Dermis blood vessel endothelial cell (primary cell): ENCODE data around the gene COL24A1. TPM values are rescaled to one million over a fixed set of nuclear protein-coding genes. Genes with fewer than 3 reads are reported as not detected.
"Not testable (repeated sequence)": the region's sequence is repeated elsewhere in the genome, so short reads cannot be mapped to it uniquely, and the experiment has no call there.

Source experiments
- DNase-seq: peaks from one replicate; pipeline ENCODE4 v3.0.0; 2010
- total RNA-seq: library from RNA; depleted of rRNA; stranded (reverse); fragments of >200 nt; gene quantifications from 2 replicates; pipeline ENCODE4 v1.2.3, GENCODE V29; 2014

The COL24A1 gene
- total RNA-seq, 1 donor from 2014 or later, result not detected

- no peak for DNase-seq
Measured at GRCh38 chr1:85798419-85798818, 358.2 kb downstream of the COL24A1 start.

- not testable (repeated sequence) for DNase-seq
Measured at GRCh38 chr1:85777021-85777420, 379.6 kb downstream of the COL24A1 start.

DNA sequence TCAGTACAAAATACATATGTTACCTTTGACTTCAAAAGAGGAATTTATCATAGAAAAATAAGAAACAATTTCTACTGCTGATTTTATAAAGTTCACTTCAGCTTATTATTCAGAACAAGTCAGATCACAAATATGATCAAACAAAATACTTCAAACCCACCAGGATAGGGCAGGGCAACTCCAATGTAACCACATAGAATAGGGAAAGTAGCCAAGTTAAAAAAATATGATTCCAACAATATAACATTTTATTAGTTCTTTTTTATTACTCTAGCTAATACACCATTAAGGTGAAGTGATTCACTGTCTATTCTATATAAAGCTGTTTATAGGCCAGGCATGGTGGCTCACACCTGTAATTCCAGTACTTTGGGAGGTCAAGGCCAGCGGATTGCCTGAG is 393.8 kb downstream of the COL24A1 start:
- DNase-seq, result no peak

DNA sequence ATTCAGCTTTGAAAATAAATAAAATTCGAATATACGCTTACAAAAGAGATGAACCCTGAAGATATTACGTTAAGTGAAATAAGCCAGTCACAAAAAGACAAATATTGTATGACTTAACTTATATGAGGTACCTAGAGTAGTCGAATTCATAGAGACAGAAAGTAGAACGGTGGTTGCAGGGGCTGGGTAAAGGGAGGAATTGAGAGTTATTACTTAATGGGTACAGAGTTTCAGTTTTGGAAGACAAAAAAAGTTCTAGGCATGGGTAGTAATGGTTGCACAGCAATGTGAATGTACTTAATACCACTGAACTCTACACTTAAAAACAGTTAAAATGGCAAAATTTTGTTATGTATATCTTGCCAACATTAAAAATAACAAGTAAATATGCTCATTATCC is 399.7 kb downstream of the COL24A1 start:
- DNase-seq, result no peak

- no peak for DNase-seq
Measured at GRCh38 chr1:85748120-85748519, 408.5 kb downstream of the COL24A1 start.

DNA sequence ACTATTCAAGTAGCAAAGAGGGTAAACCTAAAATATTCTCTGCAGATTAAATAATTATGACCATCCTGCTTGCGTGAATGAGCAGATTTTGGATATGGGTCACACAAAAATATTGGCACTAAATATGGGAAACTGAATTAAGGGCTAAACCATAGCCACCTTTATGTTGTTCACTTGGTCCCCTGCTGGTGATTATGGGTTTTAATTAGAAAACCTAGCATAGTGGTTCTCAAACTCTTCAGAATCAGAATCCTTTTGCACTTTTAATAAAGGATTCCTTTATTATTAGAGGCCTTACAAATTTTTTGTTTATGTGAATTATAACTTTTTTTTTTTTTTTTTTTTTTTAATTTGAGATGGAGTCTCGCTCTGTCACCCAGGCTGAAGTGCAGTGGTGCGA is 409.8 kb downstream of the COL24A1 start:
- no peak for DNase-seq

- DNase-seq, result no peak
Measured at GRCh38 chr1:85743814-85744213, 412.8 kb downstream of the COL24A1 start.

GRCh38 chr1:85734931-85735330 is 421.6 kb downstream of the COL24A1 start:
- no peak for DNase-seq

DNA sequence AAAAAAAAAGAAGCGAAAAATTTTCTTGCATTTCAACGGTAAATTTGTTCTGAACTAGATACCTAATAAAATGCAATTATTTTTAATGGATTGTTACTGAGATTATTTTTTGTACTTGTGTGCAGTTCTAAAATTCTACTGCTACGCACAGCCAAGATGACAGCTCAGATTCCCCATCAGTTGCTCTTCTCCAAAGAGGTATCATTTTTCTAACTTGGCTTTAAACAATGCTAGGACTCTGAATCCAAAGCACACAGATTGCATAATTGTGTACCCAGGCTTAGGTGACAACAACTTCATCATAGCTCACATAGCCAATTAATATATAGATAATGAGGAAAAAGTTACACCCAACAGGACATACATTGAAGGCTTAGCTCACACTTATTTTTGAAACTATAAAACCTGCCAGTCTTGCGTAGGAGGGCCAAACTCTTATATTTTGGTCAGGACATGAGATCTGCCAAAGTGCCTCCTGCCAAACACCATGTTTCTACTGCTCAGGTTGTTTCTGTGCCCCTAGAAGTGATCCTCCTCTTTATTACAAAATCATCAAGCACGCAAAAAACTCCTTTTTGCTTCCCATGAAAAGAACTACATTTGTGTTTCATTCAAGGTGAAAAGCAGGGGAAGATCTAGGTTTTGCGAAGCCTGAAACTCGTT is 437.8 kb downstream of the COL24A1 start:
- DNase-seq, result no peak

DNA sequence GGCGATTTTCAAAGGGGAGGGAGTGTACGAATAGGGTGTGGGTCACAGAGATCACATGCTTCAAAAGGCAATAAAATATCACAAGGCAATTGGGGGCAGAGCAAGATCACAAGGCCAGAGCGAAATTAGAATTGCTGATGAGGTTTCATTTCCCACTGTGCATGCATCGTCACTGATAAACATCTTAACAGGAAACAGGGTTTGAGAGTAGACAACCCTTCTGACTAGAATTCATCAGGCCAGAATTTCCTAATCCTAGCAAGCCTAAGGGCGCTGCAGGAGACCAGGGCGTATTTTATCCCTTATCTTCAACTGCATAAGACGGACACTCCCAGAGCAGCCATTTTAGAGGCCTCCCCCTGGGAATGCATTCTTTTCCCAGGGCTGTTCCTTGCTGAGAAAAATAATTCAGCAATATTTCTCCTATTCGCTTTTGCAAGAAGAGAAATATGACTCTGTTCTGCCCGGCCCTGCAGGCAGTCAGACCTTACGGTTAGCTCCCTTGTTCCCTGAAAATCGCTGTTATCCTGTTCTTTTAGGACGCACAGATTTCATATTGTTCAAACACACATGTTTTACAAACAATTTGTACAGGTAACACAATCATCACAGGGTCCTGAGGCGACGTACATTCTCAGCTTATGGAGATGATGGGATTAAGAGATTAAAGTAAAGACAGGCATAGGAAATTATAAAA is 442.0 kb downstream of the COL24A1 start:
- DNase-seq, result not testable (repeated sequence)

DNA sequence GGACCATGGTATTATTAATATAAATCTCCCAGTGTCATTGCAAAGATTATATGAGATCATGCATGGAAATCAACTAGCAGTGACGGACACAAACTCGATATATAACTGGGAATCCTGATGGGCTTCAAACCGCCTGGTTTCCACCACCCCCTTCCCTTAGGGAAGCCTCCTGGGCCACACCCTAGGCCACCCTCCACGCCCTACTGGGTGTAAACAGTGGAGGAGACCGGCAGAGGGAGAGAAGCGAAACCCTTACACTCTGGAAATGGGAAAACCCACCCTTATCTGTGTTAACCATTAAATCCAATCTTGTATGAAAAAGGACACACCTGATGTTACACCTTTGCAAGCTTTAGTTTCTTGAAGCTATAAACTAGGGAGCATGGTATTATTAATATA is 447.7 kb downstream of the COL24A1 start:
- DNase-seq, result no peak

DNA sequence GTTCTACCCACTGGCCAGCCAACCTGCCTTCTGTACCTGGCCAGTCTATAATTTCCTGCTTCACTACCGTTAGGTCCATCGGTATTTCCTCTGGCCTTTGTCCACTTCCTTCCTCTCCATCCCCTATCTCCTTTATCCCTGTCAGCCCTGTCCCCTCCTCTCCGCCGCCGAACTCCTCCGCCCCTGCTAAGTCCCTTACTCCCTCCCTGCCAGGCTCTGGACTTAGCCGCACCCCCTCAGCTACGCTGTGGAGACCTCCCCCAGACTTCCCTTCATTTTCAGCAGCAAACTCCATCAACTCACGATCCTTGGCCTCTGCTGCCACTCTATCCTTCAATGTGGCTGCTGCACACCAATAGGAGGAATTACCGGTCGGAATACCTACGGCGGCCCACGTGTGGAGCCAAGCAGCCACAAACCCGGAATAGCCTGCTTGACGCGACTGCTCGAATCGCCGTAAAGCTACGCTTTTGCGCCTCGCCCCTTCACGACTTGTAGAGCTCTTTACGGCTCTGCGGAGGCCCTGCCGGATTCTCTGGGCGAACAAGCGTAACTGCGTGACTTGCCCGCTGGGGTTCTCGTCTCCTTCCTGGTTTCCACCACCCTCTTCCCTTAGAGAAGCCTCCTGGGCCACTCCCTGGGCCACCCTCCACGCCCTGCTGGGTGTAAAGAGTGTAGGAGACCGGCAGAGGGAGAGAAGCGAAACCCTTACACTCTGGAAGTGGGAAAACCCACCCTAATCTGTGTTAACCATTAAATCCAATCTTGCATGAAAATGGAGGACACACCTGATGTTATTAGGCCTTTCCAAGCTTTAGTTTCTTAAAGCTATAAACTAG is 448.4 kb downstream of the COL24A1 start, which contains the start of gene ZNHIT6:
Gene ZNHIT6, minus strand, starts transcription at position 444 of the 839 bp plus-strand sequence. Its CDS starts 149 bp downstream, at position 295.
- peak; percentile 97 for DNase-seq

- DNase-seq, result no peak
Measured at GRCh38 chr1:85707267-85707989, 449.1 kb downstream of the COL24A1 start.

- no peak for DNase-seq
Measured at GRCh38 chr1:85705940-85706339, 450.6 kb downstream of the COL24A1 start.

GRCh38 chr1:85700422-85700821 is 456.1 kb downstream of the COL24A1 start:
- no peak for DNase-seq

GRCh38 chr1:85697895-85698294 is 458.7 kb downstream of the COL24A1 start:
- DNase-seq, result no peak

DNA sequence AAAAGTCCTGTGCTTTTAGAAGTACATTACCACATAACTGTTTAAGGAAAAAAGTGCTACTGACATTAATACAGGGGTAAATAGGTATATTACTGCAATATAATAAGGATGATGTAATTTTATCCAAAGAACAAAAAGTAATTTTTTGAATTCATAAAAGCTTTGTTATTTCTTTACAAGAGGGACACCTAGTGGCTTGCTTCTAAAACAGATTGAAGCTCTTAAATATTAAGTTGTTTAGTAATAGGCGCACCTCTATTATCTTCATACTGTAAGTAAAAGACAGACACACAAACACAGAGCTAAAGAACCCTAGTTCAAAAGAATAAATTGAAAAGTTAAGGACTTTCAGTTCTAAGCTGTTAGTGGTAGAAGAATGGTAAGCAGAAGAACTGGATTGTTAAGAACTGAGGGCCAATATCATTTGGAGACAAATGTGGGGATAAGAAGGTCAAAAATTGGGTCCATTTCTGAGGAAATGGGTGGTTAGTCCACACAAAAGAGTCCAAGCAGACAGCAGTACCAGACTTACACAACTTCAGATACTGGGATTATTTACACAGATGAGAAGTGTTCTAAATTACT is 463.8 kb downstream of the COL24A1 start:
- DNase-seq, result peak; percentile 72

GRCh38 chr1:85689775-85690404 is 466.7 kb downstream of the COL24A1 start:
- DNase-seq, result no peak

DNA sequence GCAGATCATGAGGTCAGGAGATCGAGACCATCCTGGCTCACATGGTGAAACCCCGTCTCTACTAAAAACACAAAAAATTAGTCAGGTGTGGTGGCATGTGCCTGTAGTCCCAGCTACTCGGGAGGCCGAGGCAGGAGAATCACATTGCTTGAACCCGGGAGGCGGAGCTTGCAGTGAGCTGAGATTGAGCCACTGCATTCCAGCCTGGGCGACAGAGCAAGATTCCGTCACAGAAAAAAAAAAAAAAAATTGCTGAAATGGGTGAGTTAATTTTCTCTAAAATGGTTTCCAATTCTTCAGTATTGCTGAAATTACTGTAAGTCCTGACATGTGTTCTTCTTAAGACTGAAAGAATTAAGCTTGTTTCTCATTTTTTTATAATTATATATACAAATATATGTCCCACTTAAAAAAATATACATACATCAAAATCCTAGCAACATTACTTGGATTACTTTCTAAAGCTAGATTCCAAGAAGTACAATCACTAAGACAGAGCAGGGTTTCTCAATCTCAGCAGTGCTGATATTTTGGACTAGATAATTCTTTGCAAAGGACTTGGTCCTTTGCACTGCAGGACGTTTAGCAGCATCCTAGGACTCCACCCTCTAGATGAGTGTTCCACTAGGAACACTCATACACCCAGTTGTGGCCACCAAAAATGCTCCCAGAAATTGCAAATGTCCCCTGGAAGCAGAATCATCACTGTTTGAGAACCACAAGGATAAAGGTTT is 473.1 kb downstream of the COL24A1 start:
- DNase-seq, result no peak

GRCh38 chr1:85681087-85681486 is 475.5 kb downstream of the COL24A1 start:
- DNase-seq, result peak; percentile 78
